Cardiac muscle cell (in vitro differentiated cells and primary cell): Measurements from ENCODE around the gene TMEM9B. TPM values are rescaled to one million over a fixed set of nuclear protein-coding genes. Genes with fewer than 3 reads are reported as not detected.
"Not testable (repeated sequence)": the region's sequence is repeated elsewhere in the genome, so short reads cannot be mapped to it uniquely, and the experiment has no call there.

Source experiments
- DNase-seq, 2 donors: peaks; one replicate each; pipeline versions ENCODE4 v3.0.0 to v3.0.0-alpha.2; 2010 to 2017; ENCODE audit warnings: low read depth in 1 of 2, low spot score in 1 of 2
- H3K27ac ChIP-seq: fragments of 200-600 bp; sonication (generic); 2 replicates; pipeline ENCODE4 v1.5.1; 2016
- H3K27me3 ChIP-seq: fragments of 200-600 bp; sonication (generic); 2 replicates; pipeline ENCODE4 v1.6.0; 2016; ENCODE audit warnings: control low read depth
- H3K36me3 ChIP-seq: fragments of 200-600 bp; sonication (generic); 2 replicates; pipeline ENCODE4 v1.5.1; 2016; ENCODE audit warnings: control low read depth
- H3K4me1 ChIP-seq: fragments of 200-600 bp; sonication (generic); 2 replicates; pipeline ENCODE4 v1.8.1; 2017; ENCODE audit warnings: low read depth, mild to moderate bottlenecking, mixed run types
- H3K4me3 ChIP-seq: fragments of 200-600 bp; sonication (generic); 2 replicates; pipeline ENCODE4 v1.5.1; 2016; ENCODE audit warnings: mild to moderate bottlenecking
- H3K9me3 ChIP-seq: fragments of 200-600 bp; sonication (generic); 2 replicates; pipeline ENCODE4 v1.5.1; 2017; ENCODE audit warnings: low read depth, mild to moderate bottlenecking, control low read depth
- CTCF ChIP-seq: IDR thresholded peaks from 2 replicates; pipeline ENCODE4 v1.5.1; 2012; ENCODE audit warnings: low read depth, mild to moderate bottlenecking, low read length
- polyA plus RNA-seq: library from polyadenylated mRNA; unstranded; fragments of >200 nt; fragmentation: Nextera tagmentation; extraction: Ambion mirVana; gene quantifications from 2 replicates; pipeline ENCODE4 v1.2.1, GENCODE V29; 2016
- total RNA-seq: library from RNA; depleted of rRNA; stranded (reverse); fragments of >200 nt; gene quantifications from 2 replicates; pipeline ENCODE4 v1.2.3, GENCODE V29; 2016

Gene TMEM9B
- total RNA-seq, result 15.4 and 20.9 TPM in 2 replicates
- polyA plus RNA-seq, result 36.2 and 39.4 TPM in 2 replicates

DNA sequence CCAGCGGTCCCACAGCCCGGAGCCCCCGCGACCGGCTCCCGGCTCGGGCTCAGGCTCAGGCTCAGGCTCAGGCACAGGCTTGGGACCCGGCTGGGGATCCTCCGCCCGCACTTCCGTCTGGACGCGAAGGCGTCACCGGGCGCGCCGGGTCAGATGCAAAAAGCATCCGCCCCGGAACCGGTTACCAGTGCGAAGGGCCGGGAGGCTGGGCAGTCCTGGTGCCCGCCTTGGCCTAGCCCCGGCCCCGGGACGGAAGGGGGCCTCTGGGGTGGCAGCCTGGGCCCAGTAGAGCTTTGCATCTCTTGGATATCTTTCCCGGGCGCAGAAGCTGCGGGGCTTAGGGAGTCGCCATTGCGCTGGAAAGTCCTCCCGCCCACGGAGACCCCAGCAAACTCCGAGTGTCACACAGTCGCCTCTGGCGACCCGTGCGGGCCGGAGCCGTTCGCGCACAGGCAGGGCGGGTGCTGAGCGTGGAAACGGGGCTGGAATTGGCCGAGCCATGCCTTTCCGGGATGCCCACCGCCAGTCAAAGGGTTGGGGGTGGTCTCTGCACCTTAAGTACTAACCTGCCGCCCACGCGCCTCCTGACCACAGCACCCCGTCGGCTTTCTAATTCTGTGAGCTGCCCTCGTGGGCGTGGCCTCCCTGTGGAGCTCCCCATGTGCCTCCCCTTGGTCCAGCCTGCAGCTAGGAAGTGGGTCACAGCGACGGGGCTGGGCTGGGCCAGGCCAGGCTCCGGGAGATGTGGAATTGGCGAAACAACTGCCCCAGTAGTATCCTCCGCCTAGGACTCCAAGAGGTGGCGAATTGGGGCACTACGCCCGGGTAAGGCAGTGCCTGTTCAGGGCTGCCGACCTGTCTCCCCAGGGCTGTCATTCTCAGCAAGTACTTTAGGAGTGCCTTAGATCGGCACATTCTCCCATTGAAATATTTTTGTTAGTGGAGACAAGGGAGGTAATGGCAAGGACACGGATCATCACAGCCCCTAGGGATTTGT is at the start of gene TMEM9B:
TMEM9B (minus strand) TSS at position 119 of the 997 bp plus-strand sequence. CDS start 129 bp downstream, outside the sequence.
- Histone ChIP-seq H3K27me3 (no peaks in the 10 kb centered on the region), H3K27ac (peak within 1 kb of the TSS; percentile 88), H3K4me3 (peak within 1 kb of the TSS; percentile 78), H3K4me1 (peaks cover 6% of the 10 kb centered on the region), H3K9me3 (no peaks in the 10 kb centered on the region), H3K36me3 (no peaks in the 10 kb centered on the region)
- peak; percentile 89 to 94 for DNase-seq
- no peak for TF ChIP-seq CTCF

DNA sequence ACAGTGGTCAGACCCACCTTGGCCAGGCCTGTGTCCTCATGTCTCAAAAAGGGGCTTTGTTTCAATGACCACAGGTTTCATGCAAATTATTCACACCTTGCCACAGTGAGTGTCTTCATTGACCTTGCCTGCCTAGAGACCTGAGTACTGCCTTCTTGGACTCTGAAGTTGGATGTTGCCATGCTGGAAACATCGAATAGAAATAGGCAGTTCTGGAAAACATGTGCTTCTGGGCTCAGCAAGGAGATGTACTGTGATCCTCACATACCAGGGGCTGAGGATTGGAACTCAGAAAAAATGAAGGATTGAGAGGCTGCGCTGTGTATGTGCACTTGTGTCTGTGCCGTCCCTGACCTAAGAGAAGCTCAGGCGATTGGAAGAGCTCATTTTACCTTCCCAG is 49.1 kb upstream of the TMEM9B start:
- Histone ChIP-seq H3K27ac (no peak overlapping the region), H3K4me1 (no peaks in the 10 kb centered on the region), H3K27me3 (peaks cover 8% of the 10 kb centered on the region), H3K36me3 (no peaks in the 10 kb centered on the region), H3K9me3 (no peaks in the 10 kb centered on the region), H3K4me3 (no peak overlapping the region)
- DNase-seq, result no peak
- TF ChIP-seq CTCF, result no peak

DNA sequence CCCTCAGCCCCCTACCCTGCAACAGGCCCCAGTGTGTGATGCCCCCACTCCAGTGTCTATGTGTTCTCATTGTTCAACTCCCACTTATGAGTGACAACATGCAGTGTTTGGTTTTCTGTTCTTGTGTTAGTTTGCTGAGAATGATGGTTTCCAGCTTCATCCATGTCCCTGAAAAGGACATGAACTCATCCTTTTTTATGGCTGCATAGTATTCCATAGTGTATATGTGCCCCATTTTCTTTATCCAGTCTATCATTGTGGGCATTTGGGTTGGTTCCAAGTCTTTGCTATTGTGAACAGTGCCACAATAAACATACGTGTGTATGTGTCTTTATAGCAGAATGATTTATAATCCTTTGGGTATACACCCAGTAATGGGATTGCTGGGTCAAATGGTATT is 45.3 kb upstream of the TMEM9B start:
- H3K27me3 ChIP-seq, result peaks cover 46% of the 10 kb centered on the region
- not testable (repeated sequence) for H3K4me1 ChIP-seq, DNase-seq

DNA sequence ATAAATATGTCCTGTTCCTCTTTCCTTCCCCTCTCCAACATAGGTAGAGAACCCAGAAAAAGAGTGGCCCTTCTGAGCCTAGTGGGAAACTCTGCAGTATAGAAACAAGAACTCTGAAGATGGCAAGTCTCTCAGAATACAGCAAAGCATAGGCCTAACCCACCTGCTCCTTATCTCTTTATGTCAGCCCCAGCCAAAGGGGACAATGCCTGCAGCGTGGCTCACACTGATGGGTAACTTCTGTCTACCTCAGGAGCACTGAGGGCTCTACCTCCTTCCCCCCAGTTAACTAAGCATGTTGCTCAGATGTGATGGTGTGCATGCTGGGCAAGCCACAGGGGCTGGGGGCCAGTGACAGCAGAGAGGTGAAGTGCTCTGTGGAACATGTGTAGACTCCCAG is 44.4 kb upstream of the TMEM9B start:
- DNase-seq, result no peak
- Histone ChIP-seq H3K4me1 (no peaks in the 10 kb centered on the region), H3K36me3 (no peaks in the 10 kb centered on the region)

More for the DNA sequence above, 45.3 kb upstream of the TMEM9B start:
- not testable (repeated sequence) for H3K36me3 ChIP-seq, H3K27ac ChIP-seq, H3K9me3 ChIP-seq, H3K4me3 ChIP-seq

GRCh38 chr11:9008011-9008550 is 43.8 kb upstream of the TMEM9B start:
- Histone ChIP-seq H3K9me3 (no peaks in the 10 kb centered on the region), H3K27me3 (peaks cover 61% of the 10 kb centered on the region), H3K36me3 (no peaks in the 10 kb centered on the region), H3K4me3 (no peak overlapping the region), H3K4me1 (no peaks in the 10 kb centered on the region), H3K27ac (no peak overlapping the region)
- DNase-seq, result no peak
- no peak for TF ChIP-seq CTCF

More for the DNA sequence above, 44.4 kb upstream of the TMEM9B start:
- TF ChIP-seq CTCF, result no peak
- no peak overlapping the region for H3K27ac ChIP-seq
- H3K4me3 ChIP-seq, result no peak overlapping the region
- H3K27me3 ChIP-seq, result peaks cover 55% of the 10 kb centered on the region
- no peaks in the 10 kb centered on the region for H3K9me3 ChIP-seq

DNA sequence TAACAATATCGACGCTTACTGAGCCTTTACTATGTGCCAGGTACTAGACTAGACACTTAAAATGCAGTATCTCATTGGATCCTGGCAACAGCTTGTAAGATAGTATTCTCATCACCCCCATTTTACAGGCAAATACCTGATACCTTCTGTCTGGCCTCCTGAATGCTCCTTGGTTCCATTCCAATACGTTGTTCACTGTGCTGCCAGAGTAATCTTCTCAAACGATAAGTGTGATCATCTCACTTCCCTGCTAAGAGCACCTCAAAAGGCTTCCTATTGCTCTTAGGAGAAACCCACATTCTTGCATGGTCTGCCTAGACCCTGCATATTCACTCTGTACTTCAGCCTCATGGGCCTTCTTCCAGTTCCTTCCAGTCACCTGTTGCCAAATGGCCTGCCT is 40.8 kb upstream of the TMEM9B start:
- no peak overlapping the region for H3K27ac ChIP-seq
- TF ChIP-seq CTCF, result no peak
- H3K36me3 ChIP-seq, result no peaks in the 10 kb centered on the region
- H3K9me3 ChIP-seq, result no peaks in the 10 kb centered on the region
- peaks cover 91% of the 10 kb centered on the region for H3K27me3 ChIP-seq
- no peak overlapping the region for H3K4me3 ChIP-seq
- no peaks in the 10 kb centered on the region for H3K4me1 ChIP-seq
- DNase-seq, result no peak
